PC-3 (cell line): ENCODE measurements around the gene KIN. TPM values are rescaled to one million over a fixed set of nuclear protein-coding genes. Genes with fewer than 3 reads are reported as not detected.
A peak's percentile ranks its signal among the peaks of the same experiment; 100 is the strongest.

Experiments used
- ATAC-seq: fragments of 200-7000 bp; cut with Tn5 transposase; 2 replicates; pipeline ENCODE4 v1.9.1; 2020; ENCODE audit warnings: mild to moderate bottlenecking, moderate library complexity
- BruUV-seq: library from RNA; stranded (reverse); fragments of 400-500 nt; replicated peaks from 2 replicates; lab custom pipeline; 2021; lab: Mats Ljungman, UMichigan
- CTCF ChIA-PET: fragments of 300-600 bp; sonication (Branson Sonifier 250); formaldehyde crosslinking; loops from one replicate; lab custom pipeline; 2022; ENCODE audit warnings: antibody characterized with exemption; lab: Charles Lee
- POLR2A ChIA-PET: fragments of 300-600 bp; sonication (Branson Sonifier 250); formaldehyde crosslinking; loops from one replicate; lab custom pipeline; 2022; ENCODE audit warnings: antibody characterized with exemption; ENCODE audit not compliant: unreplicated experiment; lab: Charles Lee
- DNase-seq: peaks from one replicate; pipeline ENCODE4 v3.0.0-alpha.2; 2015
- H2AFZ ChIP-seq: fragments of 300-600 bp; sonication (generic); 2 replicates; pipeline ENCODE4 v1.6.0; 2016; ENCODE audit warnings: antibody characterized with exemption, low read length
- H3F3A ChIP-seq: fragments of 300-600 bp; sonication (generic); one replicate; pipeline ENCODE4 v1.6.0; 2017; ENCODE audit warnings: antibody characterized with exemption, low read length, control low read depth, mild to moderate bottlenecking; ENCODE audit not compliant: unreplicated experiment
- H3K27ac ChIP-seq: fragments of 300-600 bp; sonication (generic); 2 replicates; pipeline ENCODE4 v1.5.1; 2016; ENCODE audit warnings: mild to moderate bottlenecking, low read length
- H3K27me3 ChIP-seq: fragments of 300-600 bp; sonication (generic); 2 replicates; pipeline ENCODE4 v1.6.1; 2016; ENCODE audit warnings: low read length, mixed read lengths
- H3K36me3 ChIP-seq: fragments of 300-600 bp; sonication (generic); 2 replicates; pipeline ENCODE4 v1.6.1; 2016; ENCODE audit warnings: low read depth, mixed run types, low read length, mixed read lengths
- H3K4me1 ChIP-seq: fragments of 300-600 bp; sonication (generic); 2 replicates; pipeline ENCODE4 v1.5.1; 2016; ENCODE audit warnings: low read length; ENCODE audit not compliant: insufficient read depth
- H3K4me2 ChIP-seq: fragments of 300-600 bp; sonication (generic); 2 replicates; pipeline ENCODE4 v1.6.0; 2016; ENCODE audit warnings: low read length
- H3K4me3 ChIP-seq: fragments of 300-600 bp; sonication (generic); 2 replicates; pipeline ENCODE4 v1.5.1; 2016; ENCODE audit warnings: mild to moderate bottlenecking, low read length, mixed read lengths
- H3K79me2 ChIP-seq: fragments of 300-600 bp; sonication (generic); 2 replicates; pipeline ENCODE4 v1.6.1; 2017; ENCODE audit warnings: low read length, mixed read lengths
- H3K9ac ChIP-seq: fragments of 300-600 bp; sonication (generic); 2 replicates; pipeline ENCODE4 v1.6.0; 2016; ENCODE audit warnings: mild to moderate bottlenecking, low read length
- H3K9me2 ChIP-seq: fragments of 300-600 bp; sonication (generic); replicated peaks from 2 replicates; pipeline ENCODE4 v1.6.1; 2016; ENCODE audit warnings: mixed run types, low read length, mixed read lengths
- H3K9me3 ChIP-seq: fragments of 300-600 bp; sonication (generic); 2 replicates; pipeline ENCODE4 v1.6.1; 2016; ENCODE audit warnings: low read length, mixed read lengths
- H4K20me1 ChIP-seq: fragments of 300-600 bp; sonication (generic); 2 replicates; pipeline ENCODE4 v1.6.1; 2016; ENCODE audit warnings: low read length, mixed read lengths
- EZH2 ChIP-seq: fragments of 300-600 bp; sonication (generic); IDR thresholded peaks from one replicate; pipeline ENCODE4 v1.6.1; 2017; ENCODE audit warnings: antibody characterized with exemption, mild to moderate bottlenecking, low read length; ENCODE audit not compliant: unreplicated experiment
- EZH2phosphoT487 ChIP-seq: fragments of 300-600 bp; sonication (generic); IDR thresholded peaks from 2 replicates; pipeline ENCODE4 v1.6.1; 2018; ENCODE audit warnings: mild to moderate bottlenecking, antibody characterized with exemption, low read length, borderline replicate concordance
- intact Hi-C: fragments of 100-400 bp; cut with micrococcal nuclease; formaldehyde crosslinking; loops from 2 replicates; pipeline ENCODE4 v1.9.0; 2023
- total RNA-seq: library from RNA; depleted of rRNA; stranded (reverse); fragments of >200 nt; gene quantifications from 2 replicates; pipeline ENCODE4 v1.2.3, GENCODE V29; 2014
- TF ChIP-seq, protein P1 (sequence below): fragments of 300-600 bp; sonication (generic); conservative IDR thresholded peaks from 2 replicates; pipeline ENCODE4 v1.5.1; 2017; ENCODE audit warnings: antibody characterized with exemption, low read depth, mild to moderate bottlenecking, low read length

Gene KIN
- total RNA-seq, 1 experiment from 2014 or later = 2.4 TPM

DNA sequence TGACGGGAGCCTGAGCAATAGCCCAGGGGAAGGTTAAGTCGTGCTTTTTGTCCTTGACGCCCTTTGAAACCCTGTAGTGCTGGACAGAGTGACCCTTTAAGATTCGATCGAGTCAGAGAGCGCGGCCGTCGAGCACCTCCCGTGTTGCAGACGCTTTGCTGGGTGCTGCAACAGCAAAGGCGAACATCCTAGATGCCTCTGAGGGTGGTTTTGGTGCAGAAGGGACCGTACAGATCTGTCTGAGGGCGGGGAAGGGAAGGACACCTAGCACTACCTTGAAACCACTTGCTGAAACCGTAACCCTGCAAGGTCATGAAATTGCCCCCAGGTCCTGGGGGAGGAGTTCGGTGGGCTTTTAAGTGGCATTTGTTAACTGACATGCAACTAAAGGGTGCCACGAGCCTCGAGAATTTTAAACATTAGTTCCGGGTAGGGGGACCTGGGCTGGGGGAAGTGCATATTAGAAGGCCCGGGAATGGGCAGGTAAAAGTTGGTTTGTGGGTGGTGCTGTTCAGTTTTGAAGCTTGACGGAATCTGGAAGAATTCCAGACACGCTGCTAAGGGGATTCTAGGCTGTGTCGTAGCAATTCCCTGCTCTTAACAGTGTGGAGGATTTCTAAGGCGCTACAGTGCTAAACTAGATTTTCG lies 970 bp upstream of the KIN start:
- Histone ChIP-seq H3K27me3 (no peaks in the 10 kb centered on the region), H4K20me1 (peaks cover 27% of the 10 kb centered on the region), H2AFZ (no peak overlapping the region), H3K27ac (no peak overlapping the region; the same call in 1 of the 2 replicates), H3K4me3 (peak overlapping the region; percentile 89), H3K9me3 (no peaks in the 10 kb centered on the region), H3K36me3 (no peaks in the 10 kb centered on the region), H3K9ac (peak overlapping the region; percentile 98), H3F3A (no peaks in the 10 kb centered on the region), H3K9me2 (no peaks in the 10 kb centered on the region), H3K4me2 (peak overlapping the region; percentile 86), H3K79me2 (peaks cover 96% of the 10 kb centered on the region), H3K4me1 (peaks cover 17% of the 10 kb centered on the region)
- TSS peak; percentile 39 for BruUV-seq
- peak; percentile 4 for ATAC-seq
- TF ChIP-seq EZH2 (no peak), EZH2phosphoT487 (no peak)
- TF ChIP-seq, protein P1, sequence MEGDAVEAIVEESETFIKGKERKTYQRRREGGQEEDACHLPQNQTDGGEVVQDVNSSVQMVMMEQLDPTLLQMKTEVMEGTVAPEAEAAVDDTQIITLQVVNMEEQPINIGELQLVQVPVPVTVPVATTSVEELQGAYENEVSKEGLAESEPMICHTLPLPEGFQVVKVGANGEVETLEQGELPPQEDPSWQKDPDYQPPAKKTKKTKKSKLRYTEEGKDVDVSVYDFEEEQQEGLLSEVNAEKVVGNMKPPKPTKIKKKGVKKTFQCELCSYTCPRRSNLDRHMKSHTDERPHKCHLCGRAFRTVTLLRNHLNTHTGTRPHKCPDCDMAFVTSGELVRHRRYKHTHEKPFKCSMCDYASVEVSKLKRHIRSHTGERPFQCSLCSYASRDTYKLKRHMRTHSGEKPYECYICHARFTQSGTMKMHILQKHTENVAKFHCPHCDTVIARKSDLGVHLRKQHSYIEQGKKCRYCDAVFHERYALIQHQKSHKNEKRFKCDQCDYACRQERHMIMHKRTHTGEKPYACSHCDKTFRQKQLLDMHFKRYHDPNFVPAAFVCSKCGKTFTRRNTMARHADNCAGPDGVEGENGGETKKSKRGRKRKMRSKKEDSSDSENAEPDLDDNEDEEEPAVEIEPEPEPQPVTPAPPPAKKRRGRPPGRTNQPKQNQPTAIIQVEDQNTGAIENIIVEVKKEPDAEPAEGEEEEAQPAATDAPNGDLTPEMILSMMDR = no peak
- peak; percentile 27 for DNase-seq
- ChIA-PET POLR2A (no interaction called here), CTCF (interaction anchor here (0.5 to 1.7 kb wide), 2 partner anchors 30 to 55 kb away, joined by 4 to 5 read pairs; partner anchors contain the start of gene TAF3)
- intact Hi-C loops = loop anchor here (2.0 kb wide), 1 partner anchor 30 kb away; the partner anchor contains the start of gene TAF3

DNA sequence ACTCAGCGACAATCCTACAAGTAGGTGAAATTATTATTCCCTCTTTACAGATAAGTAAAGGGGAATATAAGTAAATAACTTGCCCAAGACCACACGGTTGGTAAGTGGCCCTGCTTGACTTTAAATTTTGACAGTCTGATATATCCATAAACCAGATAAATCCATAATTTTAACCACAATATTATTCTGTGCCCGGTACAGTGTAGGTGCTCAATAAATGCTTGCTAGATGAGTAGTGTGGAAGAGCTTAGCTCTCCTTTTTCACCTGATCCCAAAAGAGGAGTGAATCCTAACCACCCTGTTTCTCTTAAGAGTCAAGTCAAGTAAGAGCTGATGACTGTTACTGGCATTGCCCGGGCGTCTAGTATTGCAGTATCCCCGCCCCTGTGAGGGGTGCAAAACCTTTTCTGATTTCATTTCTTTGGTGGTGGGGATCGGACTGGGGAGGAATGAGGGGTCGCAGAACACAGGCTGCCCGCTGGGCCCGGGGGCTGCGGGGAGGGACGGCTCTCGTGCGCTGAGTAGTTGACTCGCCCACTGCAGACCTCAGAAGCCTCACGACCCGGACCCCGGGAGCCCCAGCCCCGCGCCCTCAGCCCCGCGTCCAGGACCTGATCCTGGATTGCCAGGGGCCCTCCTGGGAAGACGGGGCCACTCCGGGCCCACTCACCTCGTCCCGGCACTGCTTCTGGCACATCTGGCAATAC lies 490 bp downstream of the KIN start:
- Histone ChIP-seq H3K27ac (no peak overlapping the region), H3K4me1 (peaks cover 10% of the 10 kb centered on the region), H3F3A (no peaks in the 10 kb centered on the region), H3K9me3 (no peaks in the 10 kb centered on the region), H3K79me2 (peaks cover 91% of the 10 kb centered on the region), H3K4me3 (peak overlapping the region; percentile 89), H4K20me1 (peaks cover 15% of the 10 kb centered on the region), H3K9me2 (no peaks in the 10 kb centered on the region), H2AFZ (peak overlapping the region; percentile 80), H3K4me2 (peak overlapping the region; percentile 86), H3K27me3 (no peaks in the 10 kb centered on the region), H3K9ac (peak overlapping the region; percentile 98), H3K36me3 (no peaks in the 10 kb centered on the region)
- POLR2A ChIA-PET = no interaction called here
- peak; percentile 20 for ATAC-seq
- CTCF ChIA-PET = interaction anchor here (1.1 to 1.7 kb wide), 2 partner anchors 31 to 262 kb away, joined by 4 to 5 read pairs; partner anchors contain the start of gene TAF3
- no peak for DNase-seq
- intact Hi-C loops = no loop called here
- BruUV-seq = TSS peak; percentile 72
- TF ChIP-seq EZH2 (no peak), EZH2phosphoT487 (no peak)
- TF ChIP-seq, protein P1 = no peak
